Measurements from ENCODE around the gene OR2F2. TPM values are rescaled to one million over a fixed set of nuclear protein-coding genes. Genes with fewer than 3 reads are reported as not detected.

The OR2F2 gene
- total RNA-seq: not detected

GRCh38 chr7:143934526-143935325 is at the start of gene OR2F2:
TSS of gene OR2F2 (plus strand) at chr7:143935233. CDS start at chr7:143935233, 0 bp downstream.
- no peak for DNase-seq (ENCODE audit: low spot score)

GRCh38 chr7:143885951-143886350 is 49.1 kb upstream of the OR2F2 start:
- no peak for DNase-seq (ENCODE audit: low spot score)

DNA sequence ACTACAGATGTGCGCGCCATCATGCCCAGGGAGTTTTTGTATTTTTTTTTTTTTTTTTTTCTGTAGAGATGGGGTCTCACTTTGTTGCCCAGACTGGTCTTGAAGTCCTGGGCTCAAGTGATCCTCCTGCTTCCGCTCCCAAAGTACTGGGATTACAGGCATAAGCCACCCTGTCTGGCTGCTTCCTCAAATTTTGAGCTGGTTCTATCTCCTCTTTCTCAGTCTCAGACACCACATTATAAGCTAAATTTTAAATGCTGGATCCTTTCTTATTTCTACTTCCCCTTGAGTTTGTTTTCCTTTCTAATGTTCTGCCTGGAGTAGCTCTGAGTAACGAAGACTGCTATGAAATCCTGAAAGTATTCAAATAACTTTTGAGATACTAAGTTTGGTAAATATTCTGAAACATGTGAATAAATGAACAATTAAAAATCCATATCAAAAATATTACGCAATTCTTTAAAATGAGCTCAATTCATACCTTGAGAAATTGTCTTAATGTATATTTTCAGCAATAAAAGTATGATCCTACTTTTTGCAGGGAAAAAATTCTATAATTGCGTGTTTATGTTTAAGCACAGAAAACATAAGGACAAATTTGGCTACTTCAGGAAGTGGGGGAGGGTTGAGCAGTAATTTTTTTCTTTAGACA is 48.1 kb upstream of the OR2F2 start:
- DNase-seq (ENCODE audit: low spot score): no peak

- no peak for DNase-seq (ENCODE audit: low spot score)
These were observed 46.0 kb upstream of the OR2F2 start for GRCh38 chr7:143889068-143889467.

DNA sequence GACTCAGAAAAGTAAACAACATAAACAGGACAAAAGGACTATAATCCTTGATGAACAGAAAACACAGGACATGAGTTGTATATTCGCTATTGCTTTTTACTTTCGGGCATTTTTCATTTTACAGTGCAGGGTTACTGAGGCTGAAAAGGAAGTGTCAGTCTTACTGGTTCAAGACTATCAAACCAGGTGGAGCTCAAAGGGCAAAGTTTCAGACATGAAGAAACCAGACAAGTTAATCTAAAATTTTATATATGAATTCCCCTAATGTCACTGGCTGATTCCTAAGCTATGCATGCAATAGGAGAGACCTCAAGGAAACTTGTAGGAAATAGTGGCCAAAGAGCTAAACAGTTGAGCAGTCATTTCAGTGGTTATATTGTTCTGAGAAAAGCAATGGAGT is 44.5 kb upstream of the OR2F2 start:
- DNase-seq (ENCODE audit: low spot score): no peak

GRCh38 chr7:143891457-143891856 is 43.6 kb upstream of the OR2F2 start:
- DNase-seq (ENCODE audit: low spot score): no peak

GRCh38 chr7:143892527-143893300 is 42.3 kb upstream of the OR2F2 start:
- no peak for DNase-seq (ENCODE audit: low spot score)

GRCh38 chr7:143896667-143897066 is 38.4 kb upstream of the OR2F2 start:
- DNase-seq (ENCODE audit: low spot score): no peak

- no peak for DNase-seq (ENCODE audit: low spot score)
These were observed 36.2 kb upstream of the OR2F2 start for GRCh38 chr7:143898810-143899209.

DNA sequence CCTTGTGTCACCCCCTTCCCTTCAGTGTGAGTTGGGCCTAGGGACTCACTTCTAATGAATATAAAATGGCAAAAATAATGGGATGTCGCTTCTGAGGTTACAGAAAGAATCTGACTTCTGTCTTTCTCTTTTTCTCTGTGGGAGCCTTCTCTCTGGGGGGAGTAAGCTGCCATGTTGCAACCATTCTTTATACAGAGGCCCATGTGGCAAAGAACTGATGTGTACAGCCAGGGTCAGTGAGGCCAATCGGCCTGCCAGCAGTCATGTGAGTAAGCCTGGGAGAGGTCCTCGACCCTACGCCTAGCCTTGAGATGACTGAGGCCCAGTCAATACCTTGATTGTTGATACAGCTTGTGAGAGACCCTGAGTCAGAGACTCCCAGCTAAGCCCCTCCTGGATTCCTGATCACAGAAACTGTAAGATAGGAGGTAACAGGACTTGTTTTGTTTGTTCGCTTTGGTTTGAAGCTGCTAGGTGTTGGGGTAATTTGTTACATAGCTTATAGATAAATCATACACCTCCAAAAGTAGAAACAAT is 34.7 kb upstream of the OR2F2 start:
- DNase-seq (ENCODE audit: low spot score): no peak

GRCh38 chr7:143901332-143901667 is 33.7 kb upstream of the OR2F2 start:
- peak; percentile 52 for DNase-seq (ENCODE audit: low spot score)

DNA sequence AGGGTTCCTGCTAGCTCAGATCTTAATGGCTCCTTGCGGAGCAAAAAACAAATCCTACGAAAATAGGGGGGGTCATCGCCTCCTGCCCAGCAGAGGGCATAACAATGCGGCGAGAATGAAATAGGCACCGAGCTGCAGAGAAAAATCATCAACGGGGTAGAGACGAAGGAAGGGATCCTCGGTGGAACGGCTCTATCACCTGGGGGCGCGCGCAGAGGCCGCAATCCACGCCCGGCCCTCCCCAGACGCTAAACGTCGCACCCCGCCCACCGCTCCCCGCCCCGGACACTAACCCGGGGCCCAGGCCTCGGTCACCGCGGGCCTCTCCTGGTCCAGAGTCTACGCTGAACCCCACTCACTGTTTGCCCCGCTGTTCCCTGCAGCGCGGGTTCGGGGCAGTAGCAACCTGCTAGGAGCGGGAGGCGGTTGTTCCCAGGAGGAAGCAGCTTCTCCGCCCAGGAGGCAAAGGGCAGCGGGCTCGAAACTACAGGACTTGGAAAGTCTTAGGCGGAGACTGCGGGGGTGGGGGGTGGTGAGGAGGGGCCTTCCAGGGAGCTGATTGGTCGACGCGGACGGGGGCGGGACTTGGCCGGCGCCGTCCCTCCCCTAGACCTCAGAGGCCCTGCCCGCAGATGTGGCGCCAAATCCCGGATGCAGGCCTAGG is 33.2 kb upstream of the OR2F2 start, which contains the start of gene TCAF1:
Gene TCAF1 (minus strand): TSS at position 509 of the 664 bp plus-strand sequence. CDS start 25,568 bp downstream, outside the sequence.
- DNase-seq (ENCODE audit: low spot score): peak; percentile 97

GRCh38 chr7:143902332-143902899 is 32.6 kb upstream of the OR2F2 start:
- no peak for DNase-seq (ENCODE audit: low spot score)

DNA sequence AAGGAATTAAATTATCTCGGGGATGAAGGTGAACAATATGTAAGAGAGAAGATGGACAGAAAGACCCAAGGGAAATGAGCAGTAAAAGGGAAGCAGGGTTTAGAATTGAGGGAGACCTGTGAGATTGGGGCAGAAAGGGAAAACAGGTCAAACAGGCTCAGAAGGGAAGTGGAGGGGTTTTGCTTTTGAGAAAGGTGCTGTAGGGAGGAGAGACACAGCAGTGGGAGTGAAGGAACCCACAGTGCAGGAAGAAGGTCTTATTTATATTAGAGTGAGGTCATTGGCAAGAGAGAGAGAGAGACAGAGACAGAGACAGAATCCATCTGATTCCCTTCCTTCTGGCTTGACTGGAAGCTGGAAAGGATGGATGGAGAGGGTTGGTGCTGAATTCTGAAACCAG is 29.5 kb upstream of the OR2F2 start:
- no peak for DNase-seq (ENCODE audit: low spot score)

DNA sequence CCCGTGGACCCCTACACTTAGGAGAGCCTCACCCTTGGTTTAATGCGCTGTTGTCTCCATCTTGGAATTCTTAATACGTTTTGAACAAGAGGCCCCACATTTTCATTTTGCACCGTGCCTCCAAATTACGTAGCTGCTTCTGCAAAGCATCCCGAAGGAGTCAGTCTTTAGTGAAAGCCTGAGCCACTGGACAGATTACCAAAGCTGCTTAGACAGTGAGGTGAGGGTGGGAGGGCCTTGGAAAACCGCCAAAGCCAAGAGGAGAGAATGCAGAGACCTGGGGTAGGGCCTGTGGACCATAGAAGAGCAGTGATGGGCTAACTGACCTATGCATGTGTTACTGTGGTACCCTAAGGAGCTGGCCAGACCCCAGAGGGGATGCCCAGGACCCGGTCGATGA is 28.9 kb upstream of the OR2F2 start:
- no peak for DNase-seq (ENCODE audit: low spot score)

GRCh38 chr7:143906895-143907294 is 28.1 kb upstream of the OR2F2 start:
- no peak for DNase-seq (ENCODE audit: low spot score)

GRCh38 chr7:143908120-143908519 is 26.9 kb upstream of the OR2F2 start:
- DNase-seq (ENCODE audit: low spot score): no peak

GRCh38 chr7:143909863-143910262 is 25.2 kb upstream of the OR2F2 start:
- no peak for DNase-seq (ENCODE audit: low spot score)

GRCh38 chr7:143910473-143911248 is 24.4 kb upstream of the OR2F2 start:
- no peak for DNase-seq (ENCODE audit: low spot score)

GRCh38 chr7:143913945-143914615 is 21.0 kb upstream of the OR2F2 start:
- DNase-seq (ENCODE audit: low spot score): no peak
